Measurements from ENCODE around the gene BSDC1. TPM values are rescaled to one million over a fixed set of nuclear protein-coding genes. Genes with fewer than 3 reads are reported as not detected.
A peak's percentile ranks its signal among the peaks of the same experiment; 100 is the strongest.

BSDC1 gene
- total and polyA plus RNA-seq, 10 of the 15 experiments (the other 5 are each of a cell fraction or from before 2014, with no cell fraction given): 3.0 to 39.7 (median 22.8) TPM

GRCh38 chr1:32350785-32351398 lies 43.3 kb downstream of the BSDC1 start (continued):
- TF ChIP-seq KDM1A (IDR thresholded peaks at IDR 0.05; ENCODE audit: borderline replicate concordance) (no peak), BRCA1 (IDR thresholded peaks at IDR 0.05; ENCODE audit: low read depth, low read length) (no peak), POLR2A (IDR thresholded peaks at IDR 0.05; ENCODE audit: low read depth, low read length) (0 out of 2 replicates have a peak, but pooled peaks have one; percentile 45), E4F1 (IDR thresholded peaks at IDR 0.05; ENCODE audit: borderline replicate concordance, partially characterized antibody) (no peak), TBL1XR1 (IDR thresholded peaks at IDR 0.05; ENCODE audit: low read depth, low read length) (no peak), MXI1 (IDR thresholded peaks at IDR 0.05; ENCODE audit: low read depth, low read length) (no peak), ZNF24 (IDR thresholded peaks at IDR 0.05) (no peak), ZZZ3 (IDR thresholded peaks at IDR 0.05; ENCODE audit: control insufficient read depth, insufficient read length, low read depth) (no peak), ZNF217 (IDR thresholded peaks at IDR 0.05) (no peak), HDAC6 (IDR thresholded peaks at IDR 0.05; ENCODE audit: unreplicated experiment) (no peak), RB1 (IDR thresholded peaks at IDR 0.05; ENCODE audit: borderline replicate concordance) (no peak), HDAC2 (IDR thresholded peaks at IDR 0.05) (no peak), ZSCAN29 (IDR thresholded peaks at IDR 0.05) (no peak)

All from GM12878 (cell line).